NCI-H345 (cell line): ENCODE measurements around the gene YIPF3.
A peak's percentile ranks its signal among the peaks of the same experiment; 100 is the strongest.
"Not testable (repeated sequence)": the region's sequence is repeated elsewhere in the genome, so short reads cannot be mapped to it uniquely, and the experiment has no call there.

Experiments
- DNase-seq: peaks from one replicate; lab custom pipeline; 2025; lab: John Stamatoyannopoulos, UW

YIPF3 gene

GRCh38 chr6:43491750-43492661 is 24.7 kb downstream of the YIPF3 start:
- DNase-seq: no peak

GRCh38 chr6:43490523-43490939 is 26.2 kb downstream of the YIPF3 start:
- DNase-seq: no peak

GRCh38 chr6:43489277-43490072 is 27.3 kb downstream of the YIPF3 start:
- DNase-seq: no peak

- no peak for DNase-seq
These were observed 28.0 kb downstream of the YIPF3 start for GRCh38 chr6:43488667-43489276.

- no peak for DNase-seq
These were observed 35.0 kb downstream of the YIPF3 start for GRCh38 chr6:43481591-43482236.

GRCh38 chr6:43481075-43481474 is 35.7 kb downstream of the YIPF3 start:
- no peak for DNase-seq

- DNase-seq: no peak
These were observed 38.7 kb downstream of the YIPF3 start for GRCh38 chr6:43478008-43478372.

GRCh38 chr6:43477235-43478007 is 39.3 kb downstream of the YIPF3 start, which contains the start of gene TJAP1:
TSS of gene TJAP1 (plus strand) at chr6:43477570. CDS start at chr6:43499002, 21,432 bp downstream.
- DNase-seq: peak; percentile 94

GRCh38 chr6:43476746-43477145 is 40.0 kb downstream of the YIPF3 start:
- no peak for DNase-seq

- no peak for DNase-seq
These were observed 41.2 kb downstream of the YIPF3 start for GRCh38 chr6:43475516-43475915.

GRCh38 chr6:43472515-43472914 is 44.2 kb downstream of the YIPF3 start:
- no peak for DNase-seq

- DNase-seq: no peak
These were observed 45.3 kb downstream of the YIPF3 start for GRCh38 chr6:43471399-43471798.

GRCh38 chr6:43469947-43470346 is 46.8 kb downstream of the YIPF3 start:
- DNase-seq: no peak

- peak; percentile 32 for DNase-seq
These were observed 47.7 kb downstream of the YIPF3 start for GRCh38 chr6:43468748-43469681.

- no peak for DNase-seq
These were observed 48.5 kb downstream of the YIPF3 start for GRCh38 chr6:43468240-43468639.

- DNase-seq: no peak
These were observed 49.0 kb downstream of the YIPF3 start for GRCh38 chr6:43467752-43468151.

GRCh38 chr6:43467265-43467664 is 49.5 kb downstream of the YIPF3 start:
- not testable (repeated sequence) for DNase-seq

- DNase-seq: no peak
These were observed 50.8 kb downstream of the YIPF3 start for GRCh38 chr6:43465948-43466347.

- DNase-seq: no peak
These were observed 52.4 kb downstream of the YIPF3 start for GRCh38 chr6:43464337-43464736.

GRCh38 chr6:43461936-43462335 is 54.8 kb downstream of the YIPF3 start:
- no peak for DNase-seq
